SU-DHL-6 (cell line): ENCODE measurements around the gene TAX1BP1.

Experiments used
- H2AFZ ChIP-seq: fragments of 200-600 bp; sonication (generic); 2 replicates; pipeline ENCODE4 v1.6.1; 2014; ENCODE audit warnings: low read depth, mild to moderate bottlenecking, moderate library complexity, mixed read lengths, antibody characterized with exemption, low read length; ENCODE audit not compliant: severe bottlenecking
- H3F3A ChIP-seq: fragments of 200-600 bp; shearing (Covaris generic); 2 replicates; pipeline ENCODE4 v1.6.0; 2016; ENCODE audit warnings: antibody characterized with exemption, mild to moderate bottlenecking; ENCODE audit not compliant: insufficient read depth
- H3K27ac ChIP-seq: fragments of 200-600 bp; sonication (generic); 2 replicates; pipeline ENCODE4 v1.5.1; 2016; ENCODE audit warnings: low read depth, mild to moderate bottlenecking, low read length, moderate library complexity, mixed read lengths
- H3K27me3 ChIP-seq: fragments of 200-600 bp; sonication (generic), shearing (Covaris generic); 2 replicates; pipeline ENCODE4 v1.6.0; 2014; ENCODE audit warnings: mild to moderate bottlenecking, low read length
- H3K36me3 ChIP-seq: fragments of 200-600 bp; sonication (generic); 2 replicates; pipeline ENCODE4 v1.6.1; 2014; ENCODE audit warnings: mild to moderate bottlenecking, low read length, mixed read lengths
- H3K4me2 ChIP-seq: fragments of 300-600, 200-600 bp; shearing (Covaris generic), sonication (generic); 2 replicates; pipeline ENCODE4 v1.6.0; 2014; ENCODE audit warnings: low read length, low read depth, mild to moderate bottlenecking; ENCODE audit not compliant: poor library complexity, severe bottlenecking
- H3K4me3 ChIP-seq: fragments of 200-600 bp; sonication (generic); 2 replicates; pipeline ENCODE4 v1.5.1; 2014; ENCODE audit warnings: antibody characterized with exemption, low read length, mild to moderate bottlenecking, mixed read lengths; ENCODE audit not compliant: insufficient read depth, poor library complexity, severe bottlenecking
- H3K79me2 ChIP-seq: fragments of 200-600 bp; sonication (generic); 2 replicates; pipeline ENCODE4 v1.6.1; 2014; ENCODE audit warnings: mild to moderate bottlenecking, low read length, moderate library complexity; ENCODE audit not compliant: insufficient read depth
- H3K9ac ChIP-seq: fragments of 200-600 bp; sonication (generic); 2 replicates; pipeline ENCODE4 v1.7.0; 2014; ENCODE audit warnings: mild to moderate bottlenecking, low read length
- H3K9me2 ChIP-seq: fragments of 200-600 bp; sonication (generic); replicated peaks from 2 replicates; pipeline ENCODE4 v1.6.1; 2014; ENCODE audit warnings: low read length; ENCODE audit not compliant: insufficient read depth
- H3K9me3 ChIP-seq: fragments of 200-600 bp; sonication (generic); 2 replicates; pipeline ENCODE4 v1.6.1; 2014; ENCODE audit warnings: low read length, mixed read lengths; ENCODE audit not compliant: insufficient read depth
- H4K20me1 ChIP-seq: fragments of 200-600 bp; sonication (generic); 2 replicates; pipeline ENCODE4 v1.6.1; 2014; ENCODE audit warnings: low read depth, mild to moderate bottlenecking, antibody characterized with exemption, low read length, moderate library complexity, mixed read lengths
- EZH2phosphoT487 ChIP-seq: fragments of 200-600 bp; sonication (generic), shearing (Covaris generic); conservative IDR thresholded peaks from 2 replicates; pipeline ENCODE4 v1.6.1; 2018; ENCODE audit warnings: mild to moderate bottlenecking, antibody characterized with exemption, low read length, moderate library complexity, mixed read lengths
- TF ChIP-seq, protein P1 (sequence below): fragments of 200-600 bp; sonication (generic); IDR thresholded peaks from one replicate; pipeline ENCODE4 v1.5.1; 2017; ENCODE audit warnings: antibody characterized with exemption, mild to moderate bottlenecking, low read length, moderate library complexity; ENCODE audit not compliant: insufficient read depth, poor library complexity, severe bottlenecking

The TAX1BP1 gene

DNA sequence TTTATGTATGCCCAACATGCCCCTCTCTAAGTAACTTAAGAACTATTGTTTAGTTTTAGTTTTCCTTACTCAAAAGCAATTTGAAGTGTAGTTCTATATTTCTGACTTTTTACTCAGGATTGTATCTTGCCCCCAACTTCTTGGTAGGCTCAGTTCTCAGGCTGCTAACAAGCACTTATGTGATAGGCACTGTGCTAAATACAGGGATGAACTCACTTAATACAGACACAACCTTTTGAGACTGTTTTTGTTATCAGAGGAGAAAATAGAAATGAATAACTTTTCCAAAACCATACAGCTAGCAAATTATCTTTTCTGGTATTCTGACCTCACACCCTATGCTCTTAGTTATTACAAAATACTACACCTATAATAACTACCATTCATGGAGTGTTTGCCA is 16.3 kb downstream of the TAX1BP1 start:
- Histone ChIP-seq H2AFZ (no peak overlapping the region), H3K9me3 (no peaks in the 10 kb centered on the region), H3K27ac (no peak overlapping the region), H3K36me3 (peaks cover 20% of the 10 kb centered on the region; the same call in 1 of the 2 replicates), H4K20me1 (no peaks in the 10 kb centered on the region), H3K9ac (no peak overlapping the region), H3K4me2 (no peak overlapping the region), H3K4me3 (no peak overlapping the region), H3K79me2 (no peaks in the 10 kb centered on the region), H3K9me2 (no peaks in the 10 kb centered on the region), H3K27me3 (no peaks in the 10 kb centered on the region), H3F3A (peaks cover 10% of the 10 kb centered on the region; the same call in 1 of the 2 replicates)
- TF ChIP-seq, protein P1, sequence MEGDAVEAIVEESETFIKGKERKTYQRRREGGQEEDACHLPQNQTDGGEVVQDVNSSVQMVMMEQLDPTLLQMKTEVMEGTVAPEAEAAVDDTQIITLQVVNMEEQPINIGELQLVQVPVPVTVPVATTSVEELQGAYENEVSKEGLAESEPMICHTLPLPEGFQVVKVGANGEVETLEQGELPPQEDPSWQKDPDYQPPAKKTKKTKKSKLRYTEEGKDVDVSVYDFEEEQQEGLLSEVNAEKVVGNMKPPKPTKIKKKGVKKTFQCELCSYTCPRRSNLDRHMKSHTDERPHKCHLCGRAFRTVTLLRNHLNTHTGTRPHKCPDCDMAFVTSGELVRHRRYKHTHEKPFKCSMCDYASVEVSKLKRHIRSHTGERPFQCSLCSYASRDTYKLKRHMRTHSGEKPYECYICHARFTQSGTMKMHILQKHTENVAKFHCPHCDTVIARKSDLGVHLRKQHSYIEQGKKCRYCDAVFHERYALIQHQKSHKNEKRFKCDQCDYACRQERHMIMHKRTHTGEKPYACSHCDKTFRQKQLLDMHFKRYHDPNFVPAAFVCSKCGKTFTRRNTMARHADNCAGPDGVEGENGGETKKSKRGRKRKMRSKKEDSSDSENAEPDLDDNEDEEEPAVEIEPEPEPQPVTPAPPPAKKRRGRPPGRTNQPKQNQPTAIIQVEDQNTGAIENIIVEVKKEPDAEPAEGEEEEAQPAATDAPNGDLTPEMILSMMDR: no peak
- no peak for TF ChIP-seq EZH2phosphoT487

DNA sequence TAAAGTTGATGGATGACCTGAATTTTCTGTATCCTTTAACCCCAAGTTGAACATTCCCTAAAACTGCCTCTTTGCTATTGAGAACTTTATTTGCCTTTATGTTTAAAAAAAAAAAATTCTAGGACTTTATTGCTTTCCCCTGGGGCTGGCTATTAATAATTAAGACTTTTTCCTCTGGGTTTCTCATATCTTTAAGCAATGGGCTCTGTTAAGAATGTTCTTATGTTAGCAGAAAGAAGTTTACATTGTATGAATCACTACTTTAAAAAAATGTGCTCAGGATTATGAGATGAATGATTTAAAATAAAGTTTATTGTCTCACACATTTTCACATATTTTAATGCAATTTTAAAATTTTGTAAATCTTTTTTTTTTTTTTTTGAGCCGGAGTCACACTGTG is 19.5 kb downstream of the TAX1BP1 start:
- Histone ChIP-seq H3K9me3 (no peaks in the 10 kb centered on the region), H3K27ac (no peak overlapping the region), H3F3A (peaks cover 10% of the 10 kb centered on the region; the same call in 1 of the 2 replicates), H3K9me2 (no peaks in the 10 kb centered on the region), H3K27me3 (no peaks in the 10 kb centered on the region), H2AFZ (no peak overlapping the region), H3K79me2 (no peaks in the 10 kb centered on the region), H4K20me1 (no peaks in the 10 kb centered on the region), H3K36me3 (peaks cover 18% of the 10 kb centered on the region; the same call in 1 of the 2 replicates), H3K4me2 (no peak overlapping the region), H3K4me3 (no peak overlapping the region), H3K9ac (no peak overlapping the region)
- no peak for TF ChIP-seq EZH2phosphoT487
- TF ChIP-seq, protein P1: no peak

DNA sequence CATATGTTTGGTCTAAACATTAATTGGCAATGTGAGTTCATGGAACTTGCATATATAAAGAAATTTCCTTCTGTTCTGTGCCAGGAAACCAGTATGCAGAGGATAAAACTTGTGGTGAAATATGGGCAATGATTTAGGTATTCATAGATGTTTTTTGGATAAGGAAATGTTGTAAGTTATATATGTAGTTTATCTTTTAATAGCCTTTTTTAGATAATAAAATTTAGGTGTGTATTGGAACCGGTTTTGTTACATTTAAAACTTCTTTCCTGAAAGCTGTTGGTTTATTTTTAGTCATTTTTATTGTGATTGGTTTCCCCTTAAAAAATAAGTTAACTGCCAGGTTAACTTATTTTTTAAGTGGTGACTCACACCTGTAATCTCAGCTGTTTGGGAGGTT is 22.1 kb downstream of the TAX1BP1 start:
- Histone ChIP-seq H3F3A (peaks cover 12% of the 10 kb centered on the region; the same call in 1 of the 2 replicates), H3K36me3 (peaks cover 21% of the 10 kb centered on the region; the same call in 1 of the 2 replicates), H3K4me2 (no peak overlapping the region), H4K20me1 (no peaks in the 10 kb centered on the region), H3K27ac (no peak overlapping the region), H3K27me3 (no peaks in the 10 kb centered on the region), H3K9ac (no peak overlapping the region), H3K4me3 (no peak overlapping the region), H3K9me2 (no peaks in the 10 kb centered on the region), H3K79me2 (no peaks in the 10 kb centered on the region), H3K9me3 (no peaks in the 10 kb centered on the region), H2AFZ (no peak overlapping the region)
- no peak for TF ChIP-seq EZH2phosphoT487

DNA sequence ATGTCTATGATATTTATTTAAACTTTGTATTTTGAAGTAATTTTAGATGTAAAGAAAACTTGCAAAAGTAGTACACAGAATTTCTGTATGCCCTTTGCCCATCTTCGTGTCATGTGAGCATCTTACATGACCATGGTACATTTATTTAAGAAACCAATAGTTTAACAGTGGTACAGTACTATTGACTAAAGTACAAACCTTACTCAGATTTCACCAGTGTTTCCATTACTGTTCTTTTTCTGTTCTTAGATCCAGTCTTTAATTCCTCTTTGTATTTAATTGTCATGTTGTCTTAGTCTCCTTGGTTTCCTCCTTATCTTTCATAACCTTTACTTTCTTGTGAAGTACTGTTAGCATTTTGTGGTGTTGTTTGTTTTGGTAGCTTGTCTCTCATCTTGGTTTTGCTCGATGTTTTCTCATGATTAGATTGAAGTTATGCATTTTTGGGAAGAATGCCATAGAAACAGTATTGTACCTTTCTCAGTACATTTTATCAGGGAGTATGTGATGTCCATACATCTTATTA is 24.1 kb downstream of the TAX1BP1 start:
- H3K36me3 ChIP-seq: peaks cover 18% of the 10 kb centered on the region; the same call in 1 of the 2 replicates
- TF ChIP-seq EZH2phosphoT487: no peak
- TF ChIP-seq, protein P1: no peak
- no peak overlapping the region for H3K9ac ChIP-seq
- no peak overlapping the region for H3K27ac ChIP-seq
- no peak overlapping the region for H3K4me2 ChIP-seq
- no peaks in the 10 kb centered on the region for H3K27me3 ChIP-seq
- no peaks in the 10 kb centered on the region for H3K9me3 ChIP-seq
- no peak overlapping the region for H3K4me3 ChIP-seq
- no peaks in the 10 kb centered on the region for H4K20me1 ChIP-seq
- H2AFZ ChIP-seq: no peak overlapping the region
- H3F3A ChIP-seq: peaks cover 6% of the 10 kb centered on the region
- no peaks in the 10 kb centered on the region; the same call in 1 of the 2 replicates for H3K79me2 ChIP-seq
- no peaks in the 10 kb centered on the region for H3K9me2 ChIP-seq
